GM12801 (cell line): ENCODE measurements around the gene NIPBL.

ENCODE experiments used
- TF ChIP-seq, protein P1 (sequence below): IDR thresholded peaks from one replicate; pipeline ENCODE4 v1.5.1; 2011; ENCODE audit warnings: control low read depth; ENCODE audit not compliant: insufficient read length; ENCODE audit errors: extremely low read depth

Gene NIPBL

DNA sequence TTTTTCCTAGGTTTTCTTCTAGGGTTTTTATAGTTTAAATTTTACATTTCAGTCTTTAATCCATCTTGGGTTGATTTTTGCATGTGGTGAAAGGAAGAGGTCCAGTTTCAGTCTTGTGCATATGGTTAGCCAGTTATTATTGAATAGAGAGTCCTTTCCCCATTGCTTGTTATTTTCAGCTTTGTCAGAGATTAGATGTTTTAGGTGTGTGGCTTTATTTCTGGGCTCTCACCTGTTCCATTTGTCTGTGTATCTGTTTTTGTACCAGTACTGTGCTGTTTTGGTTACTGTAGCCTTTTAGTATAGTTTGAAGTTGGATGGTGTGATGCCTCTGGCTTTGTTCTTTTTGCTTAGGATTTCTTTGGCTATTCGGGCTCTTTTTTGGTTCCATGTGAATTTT lies 25.8 kb downstream of the NIPBL start:
- TF ChIP-seq, protein P1, sequence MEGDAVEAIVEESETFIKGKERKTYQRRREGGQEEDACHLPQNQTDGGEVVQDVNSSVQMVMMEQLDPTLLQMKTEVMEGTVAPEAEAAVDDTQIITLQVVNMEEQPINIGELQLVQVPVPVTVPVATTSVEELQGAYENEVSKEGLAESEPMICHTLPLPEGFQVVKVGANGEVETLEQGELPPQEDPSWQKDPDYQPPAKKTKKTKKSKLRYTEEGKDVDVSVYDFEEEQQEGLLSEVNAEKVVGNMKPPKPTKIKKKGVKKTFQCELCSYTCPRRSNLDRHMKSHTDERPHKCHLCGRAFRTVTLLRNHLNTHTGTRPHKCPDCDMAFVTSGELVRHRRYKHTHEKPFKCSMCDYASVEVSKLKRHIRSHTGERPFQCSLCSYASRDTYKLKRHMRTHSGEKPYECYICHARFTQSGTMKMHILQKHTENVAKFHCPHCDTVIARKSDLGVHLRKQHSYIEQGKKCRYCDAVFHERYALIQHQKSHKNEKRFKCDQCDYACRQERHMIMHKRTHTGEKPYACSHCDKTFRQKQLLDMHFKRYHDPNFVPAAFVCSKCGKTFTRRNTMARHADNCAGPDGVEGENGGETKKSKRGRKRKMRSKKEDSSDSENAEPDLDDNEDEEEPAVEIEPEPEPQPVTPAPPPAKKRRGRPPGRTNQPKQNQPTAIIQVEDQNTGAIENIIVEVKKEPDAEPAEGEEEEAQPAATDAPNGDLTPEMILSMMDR: no peak

DNA sequence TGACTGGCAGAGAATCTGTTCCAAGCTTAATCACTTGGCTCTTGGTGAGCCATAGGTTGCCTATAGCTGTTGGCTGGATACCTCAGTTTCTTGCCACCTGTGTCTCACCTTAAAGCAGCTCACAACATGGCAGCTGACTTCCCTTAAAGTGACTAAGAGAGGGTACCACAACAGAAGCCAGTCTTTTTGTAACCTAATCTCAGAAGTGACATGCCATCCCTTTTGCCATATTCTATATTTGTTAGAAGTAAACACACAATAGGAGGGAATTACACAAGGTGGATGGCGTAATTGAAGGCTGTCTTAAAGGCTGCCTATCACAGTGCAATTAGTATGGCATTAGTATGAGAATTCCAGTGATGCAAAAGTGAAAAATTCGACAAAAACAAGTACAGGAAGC lies 28.1 kb downstream of the NIPBL start:
- TF ChIP-seq, protein P1: no peak

DNA sequence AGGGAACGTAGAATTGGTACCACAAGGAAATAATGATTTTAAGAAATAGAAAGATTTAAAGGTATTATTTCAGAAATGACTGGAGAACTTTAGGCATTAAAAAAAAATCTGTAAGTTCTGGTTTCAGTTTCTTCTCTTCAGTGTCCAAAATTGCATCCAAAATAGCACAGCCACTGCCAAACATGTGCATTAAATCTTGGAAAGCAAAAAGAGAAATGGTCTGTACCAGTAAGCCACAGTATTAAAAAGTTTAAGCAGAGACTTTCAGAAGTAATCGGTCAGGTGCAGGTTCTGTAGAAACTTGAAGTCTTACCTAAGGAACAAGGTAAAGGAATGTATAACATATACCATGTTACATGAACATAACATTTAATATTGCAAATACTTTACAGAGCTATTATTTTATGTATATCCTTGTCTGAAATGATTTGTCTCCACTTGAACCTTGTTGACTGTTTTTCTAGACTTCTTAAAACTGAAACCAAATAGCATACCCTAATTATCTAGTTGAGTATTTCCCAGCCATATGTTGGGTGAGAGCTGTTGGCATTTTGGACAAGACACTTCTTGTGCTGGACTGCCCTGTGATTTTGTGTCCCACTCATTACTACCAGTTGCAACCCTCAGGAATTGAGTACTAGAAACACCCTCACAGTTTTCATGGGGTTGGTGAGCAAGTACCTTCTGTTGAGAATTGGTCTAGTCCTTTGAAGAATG lies 32.1 kb downstream of the NIPBL start:
- TF ChIP-seq, protein P1: no peak

DNA sequence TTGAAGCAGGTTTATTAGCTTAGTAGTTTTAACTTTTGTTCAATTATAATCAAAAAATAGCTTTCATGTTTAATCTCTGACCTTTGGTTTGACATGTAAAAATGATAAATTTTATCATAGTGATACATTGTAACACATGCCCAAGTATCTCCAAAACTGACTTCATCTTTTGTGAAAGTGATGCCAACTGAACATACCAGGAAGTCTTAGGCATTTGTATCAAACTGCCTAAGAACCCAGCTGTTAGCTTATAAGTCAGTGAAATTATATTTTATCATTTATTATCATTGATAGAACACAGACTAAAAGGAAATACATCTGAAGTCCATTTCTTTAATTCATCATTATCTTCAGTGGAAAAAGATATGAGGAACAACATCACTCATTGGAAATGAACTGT lies 39.1 kb downstream of the NIPBL start:
- TF ChIP-seq, protein P1: no peak

DNA sequence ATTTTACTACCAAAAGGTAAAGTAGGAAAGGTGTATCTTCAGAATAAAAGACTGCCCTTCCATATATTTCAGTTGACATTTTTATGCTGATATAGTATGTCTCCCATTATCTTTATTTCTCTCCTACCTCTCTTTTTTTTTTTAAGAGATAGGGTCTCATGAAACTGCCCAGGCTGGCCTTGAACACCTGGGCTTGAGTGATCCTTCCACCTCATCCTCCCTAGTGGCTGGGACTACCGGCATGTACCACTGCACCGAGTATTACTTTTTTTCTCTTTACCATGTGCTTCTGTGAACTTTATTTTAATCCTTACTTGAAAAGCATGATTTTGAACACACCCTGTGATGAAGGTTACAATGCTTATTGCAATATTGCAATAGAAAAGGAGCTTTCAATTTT lies 42.7 kb downstream of the NIPBL start:
- TF ChIP-seq, protein P1: no peak

DNA sequence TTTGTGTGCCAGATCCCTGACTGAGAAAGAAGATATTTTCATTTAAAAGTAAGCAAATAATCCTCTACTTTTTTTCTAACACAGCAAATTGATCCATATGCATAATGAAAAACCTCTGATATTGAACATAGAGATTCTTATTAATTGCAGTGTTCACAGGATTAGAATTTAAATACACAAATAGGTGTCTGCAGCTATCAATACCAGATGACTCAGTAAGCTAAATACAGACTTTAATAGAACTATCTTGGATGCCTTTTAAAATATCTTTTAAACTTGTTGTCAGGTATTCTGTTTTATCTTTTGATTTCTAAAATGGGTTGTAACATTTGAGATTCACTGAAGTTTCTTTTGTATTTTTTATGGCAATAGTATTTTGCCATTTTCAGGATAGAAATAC lies 43.1 kb downstream of the NIPBL start:
- TF ChIP-seq, protein P1: no peak

DNA sequence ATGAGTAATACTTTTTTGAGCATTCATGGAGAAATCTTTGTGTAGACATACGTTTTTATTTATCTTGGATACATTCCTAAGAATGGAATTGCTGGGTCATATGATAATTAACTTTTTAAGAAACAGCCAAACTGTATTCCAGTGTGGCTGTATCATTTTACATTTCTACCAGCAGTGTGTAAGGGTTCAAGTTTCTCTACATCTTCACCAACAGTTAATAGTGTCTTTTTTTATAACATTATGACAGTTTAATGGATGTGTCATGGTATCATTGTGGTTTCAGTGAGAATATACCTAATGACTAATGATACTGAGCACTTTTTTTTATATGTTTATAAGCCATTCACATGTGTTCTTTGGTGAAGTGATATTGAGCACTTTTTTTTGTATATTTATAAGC lies 52.4 kb downstream of the NIPBL start:
- TF ChIP-seq, protein P1: no peak
